CD4-positive, alpha-beta T cell treated with Interleukin-15 for 1 hour (primary cell): ENCODE measurements around the gene PCDHA6.
"Not testable (repeated sequence)": the region's sequence is repeated elsewhere in the genome, so short reads cannot be mapped to it uniquely, and the experiment has no call there.

ENCODE experiments used
- DNase-seq: peaks from one replicate; pipeline ENCODE4 v3.0.0-alpha.2; 2020

The PCDHA6 gene

DNA sequence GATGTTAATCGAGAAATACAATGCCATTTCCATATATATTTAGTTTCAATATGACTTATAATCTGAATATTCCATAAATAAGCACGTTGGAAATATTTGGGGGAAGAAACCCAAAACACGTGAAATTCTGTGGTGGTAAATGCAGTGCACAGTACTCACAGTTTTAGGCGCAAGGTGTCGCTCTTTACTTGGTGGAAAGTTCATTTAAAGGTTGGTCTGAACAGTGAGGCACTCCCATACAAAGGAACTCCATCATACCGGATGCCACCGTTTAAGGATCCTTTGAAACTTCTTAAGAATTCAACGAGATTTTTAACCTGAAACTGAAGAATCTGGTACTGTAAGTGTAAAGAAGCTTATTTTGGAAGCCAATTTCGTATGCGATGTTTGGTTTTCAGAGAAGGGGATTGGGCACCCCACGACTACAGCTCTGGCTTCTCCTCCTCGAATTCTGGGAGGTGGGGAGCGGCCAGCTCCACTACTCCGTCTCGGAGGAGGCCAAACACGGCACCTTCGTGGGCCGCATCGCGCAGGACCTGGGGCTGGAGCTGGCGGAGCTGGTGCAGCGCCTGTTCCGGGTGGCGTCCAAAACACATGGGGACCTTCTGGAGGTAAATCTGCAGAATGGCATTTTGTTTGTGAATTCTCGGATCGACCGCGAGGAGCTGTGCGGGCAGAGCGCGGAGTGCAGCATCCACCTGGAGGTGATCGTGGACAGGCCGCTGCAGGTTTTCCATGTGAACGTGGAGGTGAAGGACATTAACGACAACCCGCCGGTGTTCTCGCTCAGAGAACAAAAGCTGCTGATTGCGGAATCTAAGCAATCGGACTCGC lies 41.2 kb downstream of the PCDHA6 start, which contains the start of gene PCDHA11:
PCDHA11 (plus strand) TSS at position 237 of the 834 bp plus-strand sequence; CDS start at position 384, 147 bp downstream.
- no peak for DNase-seq

DNA sequence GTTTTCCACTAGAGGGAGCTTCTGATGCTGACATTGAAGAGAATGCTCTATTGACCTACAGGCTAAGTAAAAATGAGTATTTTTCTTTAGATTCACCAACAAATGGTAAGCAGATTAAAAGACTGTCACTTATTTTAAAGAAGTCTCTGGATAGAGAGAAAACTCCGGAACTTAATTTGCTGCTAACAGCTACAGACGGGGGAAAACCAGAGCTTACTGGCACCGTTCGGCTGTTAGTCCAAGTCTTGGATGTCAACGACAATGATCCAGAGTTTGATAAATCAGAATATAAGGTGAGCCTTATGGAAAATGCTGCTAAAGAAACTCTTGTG lies 41.8 kb downstream of the PCDHA6 start:
- DNase-seq: no peak

DNA sequence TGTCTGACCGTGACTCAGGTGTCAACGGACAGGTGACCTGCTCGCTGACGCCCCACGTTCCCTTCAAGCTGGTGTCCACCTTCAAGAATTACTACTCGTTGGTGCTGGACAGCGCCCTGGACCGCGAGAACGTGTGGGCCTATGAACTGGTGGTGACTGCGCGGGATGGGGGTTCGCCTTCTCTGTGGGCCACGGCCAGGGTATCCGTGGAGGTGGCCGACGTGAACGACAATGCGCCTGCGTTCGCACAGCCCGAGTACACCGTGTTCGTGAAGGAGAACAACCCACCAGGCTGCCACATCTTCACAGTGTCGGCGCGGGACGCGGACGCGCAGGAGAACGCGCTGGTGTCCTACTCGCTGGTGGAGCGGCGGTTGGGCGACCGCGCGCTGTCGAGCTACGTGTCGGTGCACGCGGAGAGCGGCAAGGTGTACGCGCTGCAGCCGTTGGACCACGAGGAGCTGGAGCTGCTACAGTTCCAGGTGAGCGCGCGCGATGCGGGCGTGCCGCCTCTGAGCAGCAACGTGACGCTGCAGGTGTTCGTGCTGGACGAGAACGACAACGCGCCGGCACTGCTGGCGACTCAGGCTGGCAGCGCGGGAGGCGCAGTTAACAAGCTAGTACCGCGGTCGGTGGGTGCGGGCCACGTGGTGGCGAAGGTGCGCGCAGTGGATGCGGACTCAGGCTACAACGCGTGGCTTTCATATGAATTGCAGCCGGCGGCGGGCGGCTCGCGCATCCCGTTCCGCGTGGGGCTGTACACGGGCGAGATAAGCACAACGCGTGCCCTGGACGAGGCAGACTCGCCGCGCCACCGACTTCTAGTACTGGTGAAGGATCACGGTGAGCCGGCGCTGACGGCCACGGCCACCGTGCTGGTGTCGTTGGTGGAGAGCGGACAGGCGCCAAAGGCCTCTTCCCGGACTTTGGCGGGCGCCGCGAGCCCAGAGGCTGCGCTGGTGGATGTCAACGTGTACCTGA lies 42.8 kb downstream of the PCDHA6 start:
- no peak for DNase-seq

DNA sequence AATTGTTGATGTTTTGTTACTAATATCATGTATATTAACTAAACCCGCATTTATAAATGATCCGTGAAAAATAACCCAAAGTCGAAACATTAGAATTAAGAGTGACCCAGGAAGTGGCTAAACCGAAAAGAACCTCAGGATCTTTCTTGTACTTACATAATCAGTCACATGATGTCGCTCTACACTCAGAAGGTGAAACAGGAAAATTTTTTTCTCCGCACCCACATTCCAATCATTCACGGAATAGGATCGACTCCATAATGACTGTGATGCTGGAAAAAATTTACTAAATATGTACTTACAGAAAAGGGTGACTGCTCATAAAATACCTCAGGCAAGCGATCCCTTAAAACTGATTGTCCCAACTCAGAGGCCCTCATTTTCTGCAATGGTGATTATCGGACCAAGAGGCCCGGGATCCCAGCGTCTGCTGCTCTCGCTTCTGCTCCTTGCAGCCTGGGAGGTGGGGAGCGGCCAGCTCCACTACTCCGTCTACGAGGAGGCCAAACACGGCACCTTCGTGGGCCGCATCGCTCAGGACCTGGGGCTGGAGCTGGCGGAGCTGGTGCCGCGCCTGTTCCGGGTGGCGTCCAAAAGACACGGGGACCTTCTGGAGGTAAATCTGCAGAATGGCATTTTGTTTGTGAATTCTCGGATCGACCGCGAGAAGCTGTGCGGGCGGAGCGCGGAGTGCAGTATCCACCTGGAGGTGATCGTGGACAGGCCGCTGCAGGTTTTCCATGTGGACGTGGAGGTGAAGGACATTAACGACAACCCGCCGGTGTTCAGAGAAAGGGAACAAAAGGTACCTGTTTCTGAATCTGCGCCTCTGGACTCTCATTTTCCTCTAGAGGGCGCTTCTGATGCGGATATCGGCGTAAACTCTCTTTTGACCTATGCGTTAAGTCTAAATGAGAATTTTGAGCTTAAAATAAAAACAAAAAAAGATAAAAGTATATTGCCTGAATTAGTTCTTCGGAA lies 47.6 kb downstream of the PCDHA6 start, which contains the start of gene PCDHA12:
PCDHA12 (plus strand) TSS at position 224 of the 981 bp plus-strand sequence; CDS start at position 389, 165 bp downstream.
- no peak for DNase-seq

DNA sequence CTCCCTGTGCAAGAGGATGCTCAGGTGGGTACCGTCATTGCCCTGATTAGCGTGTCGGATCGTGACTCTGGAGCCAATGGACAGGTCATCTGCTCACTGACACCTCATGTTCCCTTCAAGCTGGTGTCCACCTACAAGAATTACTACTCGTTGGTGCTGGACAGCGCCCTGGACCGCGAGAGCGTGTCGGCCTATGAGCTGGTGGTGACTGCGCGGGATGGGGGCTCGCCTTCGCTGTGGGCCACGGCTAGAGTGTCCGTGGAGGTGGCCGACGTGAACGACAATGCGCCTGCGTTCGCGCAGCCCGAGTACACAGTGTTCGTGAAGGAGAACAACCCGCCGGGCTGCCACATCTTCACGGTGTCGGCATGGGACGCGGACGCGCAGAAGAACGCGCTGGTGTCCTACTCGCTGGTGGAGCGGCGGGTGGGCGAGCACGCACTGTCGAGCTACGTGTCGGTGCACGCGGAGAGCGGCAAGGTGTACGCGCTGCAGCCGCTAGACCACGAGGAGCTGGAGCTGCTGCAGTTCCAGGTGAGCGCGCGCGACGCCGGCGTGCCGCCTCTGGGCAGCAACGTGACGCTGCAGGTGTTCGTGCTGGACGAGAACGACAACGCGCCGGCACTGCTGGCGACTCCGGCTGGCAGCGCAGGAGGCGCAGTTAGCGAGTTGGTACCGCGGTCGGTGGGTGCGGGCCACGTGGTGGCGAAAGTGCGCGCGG lies 48.9 kb downstream of the PCDHA6 start:
- DNase-seq: not testable (repeated sequence)

DNA sequence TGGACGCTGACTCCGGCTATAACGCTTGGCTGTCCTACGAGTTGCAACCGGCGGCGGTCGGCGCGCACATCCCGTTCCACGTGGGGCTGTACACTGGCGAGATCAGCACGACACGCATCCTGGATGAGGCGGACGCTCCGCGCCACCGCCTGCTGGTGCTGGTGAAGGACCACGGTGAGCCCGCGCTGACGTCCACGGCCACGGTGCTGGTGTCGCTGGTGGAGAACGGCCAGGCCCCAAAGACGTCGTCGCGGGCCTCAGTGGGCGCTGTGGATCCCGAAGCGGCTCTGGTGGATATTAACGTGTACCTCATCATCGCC lies 49.5 kb downstream of the PCDHA6 start:
- no peak for DNase-seq
